H1 (cell line): ENCODE results near the gene GUCY1A1.

Experiments used
- EP300 ChIP-seq, 2 experiments: IDR thresholded peaks; 1 replicate in 1 of 2; 2 replicates in 1 of 2; pipeline ENCODE4 v1.6.1; 2011 to 2012; ENCODE audit warnings: low read depth in 2 of 2, low read length in 2 of 2, mild to moderate bottlenecking in 2 of 2, borderline replicate concordance in 1 of 2, inconsistent platforms in 1 of 2, moderate library complexity in 1 of 2
- JUND ChIP-seq: IDR thresholded peaks from 2 replicates; pipeline ENCODE4 v1.6.1; 2011; ENCODE audit warnings: mild to moderate bottlenecking, improper control_type of control experiment, low read length
- TAF7 ChIP-seq: optimal IDR thresholded peaks from 2 replicates; pipeline ENCODE3; 2011; ENCODE audit warnings: low read depth, mild to moderate bottlenecking, inconsistent platforms, low read length, moderate library complexity, borderline replicate concordance
- TF ChIP-seq, protein P1 (sequence below), 3 experiments: IDR thresholded peaks; 1 replicate in 2 of 3; 2 replicates in 1 of 3; pipeline versions ENCODE4 v1.5.1 to v1.6.1; 2011; ENCODE audit warnings: low read length in 3 of 3, mild to moderate bottlenecking in 3 of 3, inconsistent platforms in 2 of 3, low read depth in 1 of 3, moderate library complexity in 1 of 3; ENCODE audit not compliant: insufficient read depth in 1 of 3; ENCODE audit errors: control extremely low read depth in 1 of 3
- TF ChIP-seq, protein P2 (sequence below): IDR thresholded peaks from 2 replicates; pipeline ENCODE4 v1.6.1; 2011; ENCODE audit warnings: low read length, improper control_type of control experiment

GRCh38 chr4:155705664-155706063 is 39.0 kb downstream of the GUCY1A1 start:
- TF ChIP-seq, protein P1, sequence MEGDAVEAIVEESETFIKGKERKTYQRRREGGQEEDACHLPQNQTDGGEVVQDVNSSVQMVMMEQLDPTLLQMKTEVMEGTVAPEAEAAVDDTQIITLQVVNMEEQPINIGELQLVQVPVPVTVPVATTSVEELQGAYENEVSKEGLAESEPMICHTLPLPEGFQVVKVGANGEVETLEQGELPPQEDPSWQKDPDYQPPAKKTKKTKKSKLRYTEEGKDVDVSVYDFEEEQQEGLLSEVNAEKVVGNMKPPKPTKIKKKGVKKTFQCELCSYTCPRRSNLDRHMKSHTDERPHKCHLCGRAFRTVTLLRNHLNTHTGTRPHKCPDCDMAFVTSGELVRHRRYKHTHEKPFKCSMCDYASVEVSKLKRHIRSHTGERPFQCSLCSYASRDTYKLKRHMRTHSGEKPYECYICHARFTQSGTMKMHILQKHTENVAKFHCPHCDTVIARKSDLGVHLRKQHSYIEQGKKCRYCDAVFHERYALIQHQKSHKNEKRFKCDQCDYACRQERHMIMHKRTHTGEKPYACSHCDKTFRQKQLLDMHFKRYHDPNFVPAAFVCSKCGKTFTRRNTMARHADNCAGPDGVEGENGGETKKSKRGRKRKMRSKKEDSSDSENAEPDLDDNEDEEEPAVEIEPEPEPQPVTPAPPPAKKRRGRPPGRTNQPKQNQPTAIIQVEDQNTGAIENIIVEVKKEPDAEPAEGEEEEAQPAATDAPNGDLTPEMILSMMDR (IDR thresholded peaks at IDR 0.05; ENCODE audit: control extremely low read depth in 1 of 3, insufficient read depth in 1 of 3, low read depth in 1 of 3, low read length in 3 of 3), result no peak
- TF ChIP-seq, protein P2, sequence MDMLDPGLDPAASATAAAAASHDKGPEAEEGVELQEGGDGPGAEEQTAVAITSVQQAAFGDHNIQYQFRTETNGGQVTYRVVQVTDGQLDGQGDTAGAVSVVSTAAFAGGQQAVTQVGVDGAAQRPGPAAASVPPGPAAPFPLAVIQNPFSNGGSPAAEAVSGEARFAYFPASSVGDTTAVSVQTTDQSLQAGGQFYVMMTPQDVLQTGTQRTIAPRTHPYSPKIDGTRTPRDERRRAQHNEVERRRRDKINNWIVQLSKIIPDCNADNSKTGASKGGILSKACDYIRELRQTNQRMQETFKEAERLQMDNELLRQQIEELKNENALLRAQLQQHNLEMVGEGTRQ, result no peak
- TF ChIP-seq JUND (no peak), EP300 (IDR thresholded peaks at IDR 0.05; ENCODE audit: borderline replicate concordance in 1 of 2, low read depth in 2 of 2, low read length in 2 of 2) (no peak), TAF7 (no peak)
